GM21786 (cell line): ENCODE data around the gene ETS1.
"Not testable (repeated sequence)": the region's sequence is repeated elsewhere in the genome, so short reads cannot be mapped to it uniquely, and the experiment has no call there.

ENCODE experiments used
- ATAC-seq: cut with Tn5 transposase; IDR thresholded peaks from one replicate; pipeline ENCODE4 v1.9.1; 2021; ENCODE audit not compliant: unreplicated experiment

ETS1 gene

DNA sequence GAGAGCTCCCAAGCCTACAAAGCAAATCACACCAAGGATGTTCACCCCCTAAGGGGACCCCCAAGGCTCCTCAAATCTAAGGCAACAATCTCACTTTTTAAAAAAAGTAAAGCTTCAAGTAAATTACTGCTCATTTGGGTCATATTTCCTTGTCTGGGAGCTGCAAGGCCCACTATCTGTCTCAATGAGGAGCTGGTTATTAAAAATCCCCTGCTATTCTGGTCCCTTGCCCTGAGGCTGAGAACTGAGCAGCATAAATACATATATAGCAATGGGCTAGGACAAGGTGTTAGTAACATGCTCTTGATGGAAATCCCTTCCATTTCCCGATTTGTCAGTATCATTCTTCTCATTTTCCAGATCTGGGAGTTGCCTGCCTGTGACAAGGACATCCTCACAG lies 119.2 kb downstream of the ETS1 start:
- no peak for ATAC-seq

DNA sequence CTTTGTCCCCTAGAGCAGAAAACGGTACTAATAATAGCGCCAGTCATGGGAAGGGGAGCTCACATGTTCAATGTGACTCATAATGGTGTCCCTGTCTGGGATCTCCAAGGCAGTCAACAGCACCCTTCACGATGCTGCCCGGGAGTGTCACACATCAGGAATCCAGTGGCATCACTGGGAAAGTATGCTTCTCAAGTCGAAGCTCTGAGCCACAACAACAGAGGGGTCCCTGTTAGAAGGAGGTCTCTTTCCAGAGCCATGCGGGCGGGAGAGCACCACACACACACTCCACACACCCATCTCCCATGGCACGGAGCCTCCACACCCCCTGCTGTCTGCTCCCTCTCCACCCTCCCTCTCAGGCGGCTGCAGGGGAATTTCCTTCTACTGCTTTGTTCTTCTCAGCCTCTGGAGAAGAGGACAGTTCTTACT lies 119.7 kb downstream of the ETS1 start:
- ATAC-seq = no peak

DNA sequence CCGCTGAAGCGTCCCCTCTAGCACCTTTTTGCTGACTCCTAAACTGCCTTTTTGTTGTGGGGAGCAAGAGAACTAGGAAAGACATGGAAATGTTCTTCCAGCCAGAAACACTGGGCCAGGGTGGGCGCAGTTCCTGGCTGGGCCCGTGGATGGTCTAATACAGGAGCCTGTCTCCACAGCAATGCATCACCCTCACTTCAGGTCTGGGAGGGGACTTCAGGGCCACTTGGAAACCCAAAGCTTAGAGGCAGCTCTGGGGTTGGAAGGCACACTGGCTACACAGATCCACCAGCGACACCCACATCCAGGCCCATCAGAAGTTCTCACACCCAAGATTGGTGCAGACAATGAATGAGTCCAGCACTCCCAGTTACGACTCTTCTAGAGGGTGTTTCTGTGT lies 120.3 kb downstream of the ETS1 start:
- ATAC-seq = no peak

DNA sequence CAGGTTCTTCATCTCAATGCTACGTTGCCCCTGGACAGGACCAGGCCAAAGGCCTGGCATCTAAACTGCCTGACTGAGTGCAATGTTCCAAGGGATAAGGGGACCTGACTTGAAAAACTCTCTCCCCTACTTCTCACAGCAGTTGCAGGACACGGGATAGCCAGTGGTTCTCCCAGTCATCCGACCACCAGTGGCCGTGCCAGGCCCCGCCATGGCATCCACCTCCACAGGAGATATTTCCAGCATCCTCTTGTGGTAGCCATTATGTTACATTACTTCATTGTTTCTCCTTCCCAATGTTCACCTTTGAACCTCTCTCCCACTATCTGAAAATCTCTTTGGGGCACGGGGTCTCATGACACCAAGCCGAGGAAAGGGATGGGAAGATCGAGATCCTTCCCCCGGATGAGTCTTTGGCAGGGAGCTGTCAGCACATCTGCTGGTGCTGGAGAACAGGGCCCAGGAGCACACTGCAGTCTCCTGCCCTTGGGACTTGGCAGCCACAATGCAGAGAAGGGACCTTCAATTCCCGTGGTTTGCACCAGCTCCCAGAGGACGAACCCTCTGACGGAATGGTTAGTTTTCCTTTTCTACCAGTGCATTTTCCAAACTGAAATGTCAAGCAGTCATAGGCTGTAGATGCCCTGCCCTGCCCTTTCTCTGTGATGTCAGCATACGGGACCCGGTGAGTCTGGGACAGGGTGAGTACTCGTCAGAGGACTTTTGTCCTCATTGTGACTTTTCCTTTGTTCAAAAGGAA lies 121.2 kb downstream of the ETS1 start:
- no peak for ATAC-seq

DNA sequence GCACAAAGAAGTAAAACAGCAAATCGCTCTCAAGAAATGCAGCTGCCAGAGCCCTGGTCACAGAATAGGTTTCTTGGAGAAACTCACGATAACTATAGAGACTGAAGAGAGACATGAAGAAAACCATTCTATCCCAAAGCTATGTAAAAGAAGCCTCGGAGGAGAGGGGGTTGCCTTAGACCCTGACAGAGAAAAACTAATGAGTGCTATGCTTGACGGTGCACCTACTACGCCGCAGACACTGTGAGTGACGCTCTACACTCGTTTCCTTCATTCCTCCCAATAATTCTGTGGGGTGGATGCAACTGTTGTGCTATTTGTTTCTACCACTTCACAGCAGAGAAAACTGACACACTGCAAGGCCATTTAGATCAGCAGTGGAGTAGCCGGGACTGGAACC lies 121.8 kb downstream of the ETS1 start:
- ATAC-seq = no peak

DNA sequence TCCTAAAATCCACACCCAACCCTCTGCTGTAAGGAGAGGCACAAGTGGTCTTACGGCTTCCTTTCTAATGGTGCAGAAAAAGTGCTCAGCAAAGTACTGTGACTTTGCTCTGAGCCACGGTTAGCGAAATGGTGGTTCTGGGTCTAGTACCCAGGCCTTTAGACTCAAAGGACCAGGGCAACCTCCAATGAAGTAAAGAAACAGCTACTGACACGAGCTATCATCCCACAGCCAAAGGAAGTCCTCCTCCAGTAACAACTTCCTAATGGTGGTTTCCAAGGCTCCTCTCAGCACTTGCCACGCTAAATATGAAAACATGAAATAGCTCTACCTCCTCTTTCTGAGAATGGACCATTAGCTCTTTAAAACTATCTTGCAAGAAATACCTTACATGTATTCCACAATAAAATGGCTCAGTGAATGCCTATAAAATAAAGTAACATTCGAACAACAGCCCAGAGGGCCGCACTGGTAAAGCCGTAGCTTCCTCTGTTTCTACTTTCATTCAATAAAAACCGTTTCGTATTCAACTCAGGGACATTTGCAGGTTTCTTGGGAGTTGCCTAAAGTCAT lies 122.4 kb downstream of the ETS1 start:
- ATAC-seq = no peak

DNA sequence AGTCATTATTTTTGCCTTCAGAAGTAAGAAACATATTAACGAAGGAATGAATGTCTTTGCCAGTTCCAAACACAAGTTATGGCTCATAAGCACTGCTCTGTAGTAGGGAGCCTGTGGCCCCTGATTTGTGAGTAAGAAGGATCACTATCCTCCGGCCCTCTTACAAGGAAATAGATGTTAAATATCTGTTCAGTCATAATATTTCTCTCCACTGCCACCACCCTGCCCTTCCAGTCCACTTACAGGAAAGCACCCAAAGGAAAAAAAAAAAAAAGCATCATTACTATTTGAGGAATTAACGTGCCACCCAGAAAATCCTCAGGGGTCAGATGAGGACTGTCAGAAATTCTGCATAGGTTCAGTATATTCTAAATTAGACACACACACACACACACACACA lies 123.4 kb downstream of the ETS1 start:
- no peak for ATAC-seq

DNA sequence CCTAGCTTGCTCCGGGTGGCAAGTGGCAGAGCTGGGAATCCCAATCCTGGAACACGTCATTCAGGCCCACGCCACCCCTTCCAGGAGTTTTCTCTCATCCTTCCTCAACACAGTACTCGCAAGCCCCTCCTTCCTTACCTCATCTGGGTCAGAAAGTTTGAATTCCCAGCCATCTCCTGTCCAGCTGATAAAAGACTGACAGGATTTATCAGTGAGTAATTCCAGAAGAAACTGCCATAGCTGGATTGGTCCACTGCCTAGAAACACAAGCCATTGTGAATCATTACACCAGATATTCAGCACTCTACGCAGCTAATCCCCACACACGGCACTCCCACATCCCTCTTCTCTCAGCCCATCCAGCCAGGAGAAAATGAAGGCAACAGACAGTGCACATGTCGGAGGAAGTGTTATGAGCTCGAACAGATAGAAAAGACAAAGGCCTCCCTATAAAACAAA lies 124.0 kb downstream of the ETS1 start:
- no peak for ATAC-seq

DNA sequence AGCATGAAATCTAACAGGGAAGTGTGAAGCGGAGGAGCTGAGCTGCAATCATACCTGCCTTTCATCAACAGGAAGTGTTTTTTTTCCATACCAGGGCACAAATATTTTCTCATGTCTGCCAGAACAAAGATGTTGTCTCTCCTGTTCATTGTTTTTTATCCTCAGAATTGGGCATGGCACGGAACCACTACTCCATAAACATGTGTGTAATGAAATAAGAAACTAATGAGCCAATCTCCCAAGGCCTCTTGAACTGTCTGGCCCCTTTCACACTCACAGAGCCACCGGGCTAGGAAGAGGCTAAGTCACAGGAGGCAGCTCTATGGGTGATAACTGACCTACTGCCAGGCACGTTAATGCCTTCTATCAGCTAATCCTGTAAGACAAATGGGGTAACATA lies 124.4 kb downstream of the ETS1 start:
- ATAC-seq = no peak

DNA sequence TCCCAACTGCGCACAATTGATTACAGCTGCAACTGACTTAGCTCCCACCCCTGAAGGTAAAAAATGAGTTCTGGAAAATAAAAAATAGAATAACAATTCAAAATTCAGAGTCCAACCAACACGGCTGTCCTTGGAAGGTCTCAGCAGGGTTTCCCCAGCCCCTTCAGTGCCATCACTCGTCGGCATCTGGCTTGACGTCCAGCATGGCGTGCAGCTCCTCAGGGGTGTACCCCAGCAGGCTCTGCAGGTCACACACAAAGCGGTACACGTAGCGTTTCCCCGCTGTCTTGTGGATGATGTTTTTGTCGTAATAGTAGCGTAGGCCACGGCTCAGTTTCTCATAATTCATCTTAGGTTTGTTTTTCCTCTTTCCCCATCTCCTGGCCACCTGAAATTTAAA lies 125.2 kb downstream of the ETS1 start:
- ATAC-seq = no peak

DNA sequence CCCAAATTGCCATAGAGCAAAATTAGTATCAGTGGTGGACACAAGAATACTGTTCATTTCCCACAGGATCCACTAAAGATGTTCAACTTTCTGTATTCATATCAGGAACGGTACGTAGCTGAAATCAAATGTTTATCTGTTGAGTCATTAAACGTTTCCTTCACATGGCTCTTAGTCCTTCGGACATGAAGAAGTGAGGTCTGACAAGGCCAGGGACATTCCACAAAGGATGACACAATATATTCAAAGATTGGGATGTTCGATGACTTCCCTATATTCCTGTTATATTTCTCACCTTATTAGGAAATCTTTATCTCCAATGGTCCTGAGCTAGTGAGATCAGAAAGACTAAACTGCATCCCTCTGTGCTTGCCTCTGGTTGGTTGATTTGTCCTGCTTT lies 129.0 kb downstream of the ETS1 start:
- ATAC-seq = no peak

DNA sequence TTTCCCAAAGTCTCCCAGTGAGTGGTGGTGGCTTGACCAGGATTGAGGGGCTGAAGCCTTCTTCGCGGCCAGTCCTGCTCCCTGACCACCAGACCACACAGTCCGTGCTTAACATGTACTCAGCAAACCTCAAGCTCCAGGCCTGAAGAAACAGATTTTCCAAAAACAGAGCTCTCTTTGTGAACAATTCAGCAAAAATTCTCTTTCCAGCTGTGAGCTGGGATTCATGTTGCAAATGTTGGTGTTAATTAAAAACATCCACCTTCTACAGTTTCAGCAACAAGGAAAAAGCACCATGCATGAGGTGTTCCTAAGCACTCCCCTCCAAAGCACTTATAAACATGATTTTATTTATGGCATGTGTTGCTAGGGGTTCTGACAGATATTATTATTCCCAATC lies 129.5 kb downstream of the ETS1 start:
- ATAC-seq = no peak

DNA sequence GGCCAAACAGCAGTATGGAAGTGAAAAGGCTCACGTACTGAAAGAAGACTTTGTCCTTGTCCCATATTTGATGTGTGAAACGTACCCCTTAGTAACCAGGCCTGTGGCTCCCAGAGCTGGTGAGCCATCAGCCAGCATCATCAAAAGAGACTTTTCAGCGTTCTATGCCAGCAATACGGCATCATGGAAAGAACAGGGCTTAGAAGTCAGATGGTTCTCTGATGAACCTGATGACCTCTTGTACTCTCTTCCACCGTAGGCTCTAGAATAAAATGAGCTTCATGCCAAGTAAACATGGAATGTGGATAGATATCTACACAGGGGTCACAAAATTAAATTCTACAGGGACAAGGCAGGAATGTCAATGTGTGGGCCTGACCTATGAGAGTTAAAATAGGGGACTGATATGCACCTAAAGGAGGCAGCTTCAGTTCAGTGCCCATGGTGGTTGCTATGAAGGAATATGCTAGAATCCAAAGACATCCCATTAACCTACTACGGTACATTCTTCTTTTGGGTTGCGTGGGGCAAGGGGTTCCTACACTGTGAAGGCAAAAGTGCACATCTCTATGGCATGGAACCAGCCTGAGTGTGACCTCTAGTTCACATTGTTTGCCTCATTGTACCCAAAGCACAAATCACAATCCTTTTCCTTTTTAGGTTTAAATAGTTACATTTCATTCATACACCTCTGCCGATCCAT lies 130.6 kb downstream of the ETS1 start:
- no peak for ATAC-seq

DNA sequence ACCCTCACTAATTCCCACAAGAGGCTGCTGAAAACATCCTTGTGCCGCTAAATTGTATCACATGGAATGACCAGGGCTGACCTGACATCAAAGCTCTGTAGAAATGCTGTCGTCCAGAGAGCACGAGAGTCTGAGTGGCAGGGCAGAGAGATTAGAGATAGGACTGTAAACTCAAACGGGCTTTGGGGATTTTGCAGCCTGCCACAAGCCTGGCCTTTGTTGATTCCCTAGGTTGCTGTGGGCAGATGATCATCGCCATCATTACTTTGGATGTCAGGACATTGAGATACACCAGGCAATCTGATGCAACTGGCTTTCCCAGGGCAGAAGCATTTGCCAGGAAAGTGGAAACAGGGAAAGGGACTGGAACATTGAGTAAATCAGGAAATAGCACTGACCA lies 131.6 kb downstream of the ETS1 start:
- no peak for ATAC-seq

DNA sequence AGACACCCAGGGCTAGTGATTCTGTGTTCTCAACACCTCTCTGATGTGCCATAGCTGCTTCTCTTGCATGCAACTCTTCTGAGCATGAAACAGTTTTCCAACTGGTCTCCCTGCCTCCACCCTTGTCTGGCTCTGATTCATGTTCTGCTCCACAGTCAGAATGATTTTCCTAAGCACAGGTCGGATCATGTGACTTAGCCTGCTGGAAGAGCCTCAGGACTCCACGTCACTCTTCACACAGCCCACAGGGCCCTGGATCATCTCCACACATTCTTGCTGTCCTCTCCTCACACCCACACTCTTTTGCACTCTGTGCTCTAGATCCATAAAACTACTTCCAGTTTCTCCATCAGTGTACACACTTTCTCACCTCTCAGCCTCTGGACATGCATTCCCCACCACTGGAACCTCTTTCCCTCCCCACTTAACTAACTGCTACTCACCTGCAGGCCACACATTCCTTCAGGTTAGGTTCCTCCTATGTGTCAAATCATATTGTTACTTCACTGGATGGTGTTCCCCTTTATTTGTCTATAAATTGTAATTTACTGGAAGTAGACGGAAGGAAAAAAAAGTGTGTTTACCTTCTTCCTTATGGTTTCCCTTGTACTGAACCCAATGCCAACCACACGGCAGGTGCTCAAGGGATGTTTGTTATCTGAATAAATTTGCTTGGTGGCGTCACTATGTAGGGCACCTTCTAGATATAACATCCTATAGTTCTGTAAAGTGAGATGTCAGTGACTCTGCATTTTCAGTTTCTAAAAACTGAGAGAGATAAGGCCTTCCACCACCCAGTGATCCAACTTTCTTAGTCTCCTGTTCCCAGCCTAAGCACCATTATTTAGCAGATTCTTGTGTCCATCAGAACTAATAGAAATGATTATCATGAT lies 133.7 kb downstream of the ETS1 start:
- ATAC-seq = no peak

DNA sequence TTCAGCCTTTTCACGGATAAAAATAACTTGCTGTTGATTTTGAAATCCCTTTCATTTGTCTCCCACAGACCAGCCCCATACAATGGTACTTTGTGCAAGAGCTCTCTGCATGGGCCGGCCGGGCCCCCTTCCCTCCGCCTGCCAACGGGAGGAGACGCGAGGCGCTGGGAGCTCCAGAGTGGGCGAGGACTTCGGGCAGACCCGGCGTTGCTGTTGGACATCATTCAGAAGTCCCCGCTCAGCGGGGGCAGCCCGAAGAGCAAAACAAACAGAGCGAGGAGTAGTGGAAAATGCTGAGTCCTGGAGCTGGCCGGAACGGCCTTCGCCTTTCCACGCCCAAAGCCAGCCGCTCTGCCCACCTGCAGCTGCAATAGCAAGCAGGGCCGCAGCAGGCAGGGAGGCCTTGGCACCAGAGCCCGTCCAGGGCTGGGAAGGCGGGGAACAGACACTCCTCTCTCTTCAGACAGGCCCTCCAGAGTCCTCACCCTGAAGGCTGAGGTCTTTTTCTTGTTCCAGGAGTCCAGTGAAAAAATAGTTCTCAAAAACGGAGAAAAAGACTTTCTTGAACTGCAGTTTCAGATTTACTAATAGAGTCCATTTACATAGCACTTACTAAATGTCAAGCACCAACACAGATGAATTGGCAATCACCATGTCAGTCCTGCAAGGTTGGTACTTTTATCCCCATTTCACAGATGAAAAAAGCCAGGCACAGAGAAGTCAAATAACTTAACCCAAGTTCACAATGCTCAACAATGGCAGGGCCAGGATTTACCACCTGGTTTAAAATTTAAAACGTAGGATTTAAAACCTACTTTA lies 135.5 kb downstream of the ETS1 start:
- no peak for ATAC-seq

DNA sequence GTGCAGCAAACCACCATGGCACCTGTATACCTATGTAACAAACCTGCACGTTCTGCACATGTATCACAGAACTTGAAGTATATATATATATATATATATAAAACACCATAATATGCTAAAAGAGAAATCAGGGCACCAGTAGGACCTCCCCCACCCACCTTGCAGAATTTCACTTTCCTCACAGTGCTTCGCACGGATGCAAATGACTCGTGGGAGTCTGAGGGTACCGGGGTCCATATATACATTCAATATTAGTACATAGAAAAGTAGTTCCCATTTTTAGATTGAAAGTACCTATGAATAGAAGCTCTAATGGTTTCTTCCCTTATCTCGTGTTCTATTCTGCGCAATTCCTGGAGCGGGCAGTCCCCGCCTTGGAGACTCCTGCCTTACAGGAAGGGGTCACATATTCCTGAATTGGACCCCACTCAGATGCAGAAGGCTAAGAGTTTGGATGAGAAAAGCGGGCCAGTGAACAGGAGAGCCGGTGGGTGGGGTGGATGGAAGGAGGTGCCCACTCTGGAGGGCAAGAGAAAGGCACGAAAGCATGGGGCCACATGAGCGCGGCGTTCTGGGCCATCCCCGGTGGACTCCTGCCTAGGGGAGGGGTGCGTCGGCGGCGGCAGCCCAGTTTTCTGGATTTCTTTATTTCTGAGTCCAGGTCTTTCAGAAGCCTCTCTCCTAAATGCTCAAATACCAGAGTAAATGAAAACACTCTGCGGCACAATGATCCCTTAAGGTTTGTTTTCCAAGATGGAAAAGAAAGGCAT lies 136.3 kb downstream of the ETS1 start:
- ATAC-seq = no peak

DNA sequence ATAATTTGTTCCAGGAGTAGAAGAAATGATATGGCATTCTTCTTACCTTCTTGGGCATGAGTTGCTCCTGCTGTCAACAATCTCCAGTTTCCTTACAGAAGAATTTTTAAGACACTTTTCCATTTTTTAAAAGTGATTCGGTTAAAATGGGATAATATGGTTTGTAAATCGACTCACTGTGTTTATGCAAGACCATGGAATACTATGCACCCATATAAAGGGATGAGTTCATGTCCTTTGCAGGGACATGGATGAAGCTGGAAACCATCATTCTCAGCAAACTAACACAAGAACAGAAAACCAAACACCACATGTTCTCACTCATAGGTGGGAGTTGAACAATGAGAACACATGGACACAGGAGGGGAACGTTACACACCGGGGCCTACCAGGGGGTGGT lies 136.9 kb downstream of the ETS1 start:
- ATAC-seq = not testable (repeated sequence)

DNA sequence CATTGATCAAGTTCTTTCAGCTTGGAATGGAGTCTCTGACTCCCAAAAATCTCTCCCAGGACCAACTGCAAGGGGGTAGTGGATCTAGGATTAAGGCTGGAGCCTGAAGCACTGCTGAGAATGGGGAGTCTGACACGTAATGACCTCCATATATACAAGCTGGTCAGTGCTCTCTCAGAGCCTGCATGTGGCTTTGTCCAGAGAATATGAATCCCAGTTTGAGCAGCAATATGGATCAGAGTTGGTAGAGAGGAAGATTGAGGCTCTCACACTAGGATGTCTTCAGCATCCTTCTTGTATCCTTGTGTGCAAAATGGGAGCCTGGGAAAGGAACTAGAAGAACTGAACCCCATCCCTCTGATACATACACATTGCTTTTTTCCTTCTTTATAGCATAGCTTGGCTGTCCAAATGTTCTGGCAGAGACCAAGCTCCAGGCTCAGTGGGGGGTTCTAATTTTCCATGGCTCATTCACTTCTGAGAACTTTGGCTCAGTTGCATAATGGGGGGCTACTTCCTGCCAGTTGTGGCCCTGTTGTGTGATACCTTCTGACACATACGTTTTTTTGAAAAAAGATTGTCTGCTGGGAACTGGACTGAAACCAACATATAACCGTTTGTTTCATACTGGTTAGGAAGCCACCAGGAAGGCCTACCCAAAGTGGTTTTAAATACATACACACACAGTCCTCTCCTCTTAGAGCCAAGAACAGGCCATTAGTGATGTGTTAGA lies 138.2 kb downstream of the ETS1 start:
- no peak for ATAC-seq
